ENCODE measurements around the gene C11orf52.

C11orf52 gene

GRCh38 chr11:111967649-111968048 lies 48.9 kb downstream of the C11orf52 start:
- no peaks in the 10 kb centered on the region for H3K9me3 ChIP-seq (ENCODE audit: control insufficient read depth in 1 of 2, low read length in 2 of 2)
- H3K27ac ChIP-seq (ENCODE audit: low read depth, low read length): no peak overlapping the region
- no peak overlapping the region for H3K4me3 ChIP-seq (ENCODE audit: low read depth in 1 of 2, low read length in 2 of 2)
- no peaks in the 10 kb centered on the region for H3K36me3 ChIP-seq (ENCODE audit: control insufficient read depth in 1 of 2, insufficient read depth in 2 of 2, low read length in 2 of 2)
- no peak overlapping the region for H3K9ac ChIP-seq (ENCODE audit: low read depth in 1 of 2, low read length in 2 of 2)
- H3K4me1 ChIP-seq (ENCODE audit: control insufficient read depth in 1 of 2, insufficient read depth in 2 of 2, low read length in 2 of 2): no peaks in the 10 kb centered on the region
- H3K27me3 ChIP-seq (ENCODE audit: control insufficient read depth in 1 of 2, insufficient read depth in 2 of 2, low read length in 2 of 2): no peaks in the 10 kb centered on the region

- H3K9me3 ChIP-seq (ENCODE audit: control insufficient read depth in 1 of 2, low read length in 2 of 2): no peaks in the 10 kb centered on the region
- H3K36me3 ChIP-seq (ENCODE audit: control insufficient read depth in 1 of 2, insufficient read depth in 2 of 2, low read length in 2 of 2): no peaks in the 10 kb centered on the region
- no peak overlapping the region for H3K9ac ChIP-seq (ENCODE audit: low read depth in 1 of 2, low read length in 2 of 2)
- no peak overlapping the region for H3K27ac ChIP-seq (ENCODE audit: low read depth, low read length)
- no peaks in the 10 kb centered on the region for H3K27me3 ChIP-seq (ENCODE audit: control insufficient read depth in 1 of 2, insufficient read depth in 2 of 2, low read length in 2 of 2)
- no peaks in the 10 kb centered on the region for H3K4me1 ChIP-seq (ENCODE audit: control insufficient read depth in 1 of 2, insufficient read depth in 2 of 2, low read length in 2 of 2)
- no peak overlapping the region for H3K4me3 ChIP-seq (ENCODE audit: low read depth in 1 of 2, low read length in 2 of 2)
Observed at GRCh38 chr11:111969344-111969743, 50.6 kb downstream of the C11orf52 start.

- no peak overlapping the region for H3K9ac ChIP-seq (ENCODE audit: low read depth in 1 of 2, low read length in 2 of 2)
- no peak overlapping the region for H3K4me3 ChIP-seq (ENCODE audit: low read depth in 1 of 2, low read length in 2 of 2)
- peaks cover 24 to 36% of the 10 kb centered on the region in 2 donors for H3K4me1 ChIP-seq (ENCODE audit: control insufficient read depth in 1 of 2, insufficient read depth in 2 of 2, low read length in 2 of 2)
- H3K9me3 ChIP-seq (ENCODE audit: control insufficient read depth in 1 of 2, low read length in 2 of 2): no peaks in the 10 kb centered on the region
- H3K27me3 ChIP-seq (ENCODE audit: control insufficient read depth in 1 of 2, insufficient read depth in 2 of 2, low read length in 2 of 2): no peaks in the 10 kb centered on the region
- no peaks in the 10 kb centered on the region for H3K36me3 ChIP-seq (ENCODE audit: control insufficient read depth in 1 of 2, insufficient read depth in 2 of 2, low read length in 2 of 2)
- H3K27ac ChIP-seq (ENCODE audit: low read depth, low read length): no peak overlapping the region
Observed at GRCh38 chr11:111974446-111974845, 55.7 kb downstream of the C11orf52 start.

- H3K27me3 ChIP-seq (ENCODE audit: control insufficient read depth in 1 of 2, insufficient read depth in 2 of 2, low read length in 2 of 2): no peaks in the 10 kb centered on the region
- no peak overlapping the region for H3K27ac ChIP-seq (ENCODE audit: low read depth, low read length)
- peaks cover 24 to 36% of the 10 kb centered on the region in 2 donors for H3K4me1 ChIP-seq (ENCODE audit: control insufficient read depth in 1 of 2, insufficient read depth in 2 of 2, low read length in 2 of 2)
Observed at GRCh38 chr11:111975076-111975806, 56.5 kb downstream of the C11orf52 start.

GRCh38 chr11:111976119-111976766 lies 57.5 kb downstream of the C11orf52 start:
- Histone ChIP-seq H3K9ac (ENCODE audit: low read depth in 1 of 2, low read length in 2 of 2) (peak overlapping the region in 1 of 2 donors; percentile 13), H3K27me3 (ENCODE audit: control insufficient read depth in 1 of 2, insufficient read depth in 2 of 2, low read length in 2 of 2) (no peaks in the 10 kb centered on the region), H3K9me3 (ENCODE audit: control insufficient read depth in 1 of 2, low read length in 2 of 2) (no peaks in the 10 kb centered on the region), H3K4me3 (ENCODE audit: low read depth in 1 of 2, low read length in 2 of 2) (no peak overlapping the region), H3K27ac (ENCODE audit: low read depth, low read length) (no peak overlapping the region), H3K36me3 (ENCODE audit: control insufficient read depth in 1 of 2, insufficient read depth in 2 of 2, low read length in 2 of 2) (no peaks in the 10 kb centered on the region), H3K4me1 (ENCODE audit: control insufficient read depth in 1 of 2, insufficient read depth in 2 of 2, low read length in 2 of 2) (peaks cover 24 to 36% of the 10 kb centered on the region in 2 donors)

More at GRCh38 chr11:111975076-111975806, 56.5 kb downstream of the C11orf52 start:
- no peak overlapping the region for H3K9ac ChIP-seq (ENCODE audit: low read depth in 1 of 2, low read length in 2 of 2)
- H3K36me3 ChIP-seq (ENCODE audit: control insufficient read depth in 1 of 2, insufficient read depth in 2 of 2, low read length in 2 of 2): no peaks in the 10 kb centered on the region
- H3K9me3 ChIP-seq (ENCODE audit: control insufficient read depth in 1 of 2, low read length in 2 of 2): no peaks in the 10 kb centered on the region
- H3K4me3 ChIP-seq (ENCODE audit: low read depth in 1 of 2, low read length in 2 of 2): no peak overlapping the region

Measured in duodenal mucosa (tissue), 2 donors.